Hypothalamus (tissue), 51 donors: ENCODE data around the gene RBM20.

Experiments
- DNase-seq, 51 donors: peaks; one replicate each; lab custom pipeline; 2025; lab: John Stamatoyannopoulos, UW

RBM20 gene

GRCh38 chr10:110880012-110880411 is 235.9 kb downstream of the RBM20 start:
- no peak for DNase-seq

GRCh38 chr10:110881247-110881646 is 237.1 kb downstream of the RBM20 start:
- no peak for DNase-seq

DNA sequence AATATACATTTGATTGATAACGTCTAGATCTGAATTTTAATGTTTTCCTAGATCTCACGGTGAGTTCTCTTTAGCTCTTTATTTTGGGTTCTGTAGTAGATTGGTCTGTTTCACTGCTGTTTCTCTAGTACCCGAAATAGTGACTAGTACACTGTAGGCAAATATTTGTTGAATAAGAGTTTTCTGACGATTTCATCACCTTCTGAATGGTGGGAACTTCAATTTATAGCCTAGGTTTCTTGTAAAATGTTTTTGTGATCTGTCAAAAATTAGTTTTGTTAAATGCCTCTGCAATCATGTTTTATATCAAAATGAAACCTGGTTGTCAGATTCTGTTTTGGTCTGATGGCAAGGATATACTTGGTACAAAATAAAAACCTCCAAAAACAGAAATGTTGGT is 237.8 kb downstream of the RBM20 start:
- no peak for DNase-seq

GRCh38 chr10:110883924-110884323 is 239.8 kb downstream of the RBM20 start:
- DNase-seq = no peak

GRCh38 chr10:110885932-110886674 is 242.0 kb downstream of the RBM20 start:
- no peak for DNase-seq

GRCh38 chr10:110887560-110887959 is 243.4 kb downstream of the RBM20 start:
- no peak for DNase-seq
